RKO (cell line): ENCODE results near the gene OGFOD2.
"Not testable (repeated sequence)": the region's sequence is repeated elsewhere in the genome, so short reads cannot be mapped to it uniquely, and the experiment has no call there.

Experiments
- DNase-seq: peaks from one replicate; pipeline ENCODE4 v3.0.0-alpha.2; 2016; ENCODE audit warnings: low spot score

Gene OGFOD2

DNA sequence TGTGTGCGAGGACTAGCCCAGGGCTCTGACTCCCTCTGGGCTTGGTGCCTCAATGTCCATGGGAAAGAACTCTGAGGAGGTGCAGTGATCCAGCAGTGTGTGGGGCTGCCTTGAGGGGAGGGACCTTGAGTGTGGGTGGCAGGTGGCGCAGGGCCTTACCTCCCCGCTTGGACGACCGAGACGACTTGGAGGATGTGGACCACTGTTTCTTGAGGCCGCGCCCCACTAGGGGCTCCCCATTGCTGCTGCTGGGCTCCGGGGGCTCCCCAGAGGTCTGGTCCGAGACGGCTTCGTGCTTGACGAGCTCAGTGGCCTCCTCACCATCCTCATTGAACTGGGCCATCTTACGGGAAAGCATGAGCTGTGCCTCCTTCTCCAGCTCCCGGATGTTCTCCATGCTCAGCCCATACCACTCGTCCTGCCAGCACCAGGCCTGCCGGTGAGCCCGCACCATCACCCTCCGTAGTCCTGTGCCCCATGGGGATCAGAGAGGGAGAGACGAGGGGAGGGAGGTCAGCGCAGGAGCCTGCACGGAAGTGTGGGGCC is 30.1 kb downstream of the OGFOD2 start:
- DNase-seq, result no peak

DNA sequence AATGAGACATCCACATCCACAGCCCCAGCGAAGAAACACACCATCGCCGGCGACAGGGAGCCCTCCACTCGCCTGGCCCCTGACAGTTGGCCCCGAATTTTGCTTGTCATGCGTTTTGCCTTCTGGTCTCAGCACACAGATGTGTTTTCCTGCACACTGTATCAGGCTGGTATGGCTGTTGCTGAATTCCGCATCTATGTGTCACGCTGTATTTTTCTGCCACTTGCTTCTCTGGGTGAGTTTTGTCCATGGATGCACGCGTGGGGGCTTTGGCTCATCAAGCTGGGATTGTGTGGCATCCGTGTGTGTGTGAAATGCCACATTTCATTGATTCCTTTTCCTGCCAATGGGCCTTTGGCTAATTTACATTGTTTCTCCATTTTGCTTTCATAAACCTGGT is 31.9 kb downstream of the OGFOD2 start:
- no peak for DNase-seq

DNA sequence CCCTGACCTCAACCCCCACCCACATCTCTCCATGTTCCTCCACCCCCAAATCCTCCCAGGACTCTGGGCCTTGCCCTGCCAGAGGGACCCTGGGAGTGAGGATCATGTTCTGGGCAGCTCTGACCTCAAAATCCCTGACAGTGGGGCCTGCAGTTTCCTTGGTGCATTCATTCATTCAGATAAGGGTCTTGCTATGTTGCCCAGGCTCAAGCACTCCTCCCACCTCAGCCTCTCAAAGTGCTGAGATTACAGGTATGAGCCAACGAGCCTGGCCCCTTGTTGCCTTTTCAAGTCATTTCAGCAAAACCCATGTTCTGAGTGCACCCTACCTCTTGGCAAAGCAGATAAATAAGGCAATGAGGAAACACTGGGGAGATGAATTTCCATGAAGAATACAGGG is 35.1 kb downstream of the OGFOD2 start:
- DNase-seq, result no peak

DNA sequence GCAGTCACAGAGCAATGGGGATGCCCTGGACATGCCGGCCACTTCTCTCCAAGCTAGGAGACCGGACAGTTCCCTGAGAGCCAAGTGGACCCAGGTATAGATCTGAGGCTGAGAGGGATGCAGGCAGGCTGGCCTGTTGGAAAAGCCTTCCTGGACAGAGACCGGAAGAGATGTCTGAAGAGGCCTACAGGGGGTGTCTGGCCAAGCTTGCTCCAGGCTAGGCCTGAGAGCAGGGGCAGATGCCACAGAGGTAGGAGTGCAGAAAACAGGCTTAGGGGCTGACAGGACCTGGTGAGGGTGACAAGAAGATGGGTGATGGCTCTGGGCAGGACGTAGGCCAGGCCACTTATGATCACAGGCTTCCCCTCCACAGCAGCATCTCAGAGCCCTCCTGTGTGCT is 35.6 kb downstream of the OGFOD2 start:
- no peak for DNase-seq

DNA sequence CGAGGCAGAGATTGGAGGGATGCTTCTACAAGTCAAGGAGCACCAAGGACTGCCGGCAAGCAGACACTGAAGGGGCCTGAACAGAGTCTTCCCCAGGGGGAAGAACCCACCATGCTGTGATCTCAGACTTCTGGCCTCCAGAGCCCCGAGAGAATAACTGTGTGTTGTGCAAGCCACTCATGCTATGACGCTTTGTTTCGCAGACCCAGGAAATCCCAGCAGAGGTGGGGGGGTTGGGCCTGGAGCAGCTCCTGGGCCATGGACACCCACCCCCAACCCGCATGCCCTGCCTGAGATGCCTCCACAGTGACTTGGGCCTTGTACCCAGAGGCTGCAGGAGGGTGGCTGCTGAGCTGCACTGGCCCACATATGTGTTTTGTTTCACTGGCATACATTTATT is 36.7 kb downstream of the OGFOD2 start:
- no peak for DNase-seq

DNA sequence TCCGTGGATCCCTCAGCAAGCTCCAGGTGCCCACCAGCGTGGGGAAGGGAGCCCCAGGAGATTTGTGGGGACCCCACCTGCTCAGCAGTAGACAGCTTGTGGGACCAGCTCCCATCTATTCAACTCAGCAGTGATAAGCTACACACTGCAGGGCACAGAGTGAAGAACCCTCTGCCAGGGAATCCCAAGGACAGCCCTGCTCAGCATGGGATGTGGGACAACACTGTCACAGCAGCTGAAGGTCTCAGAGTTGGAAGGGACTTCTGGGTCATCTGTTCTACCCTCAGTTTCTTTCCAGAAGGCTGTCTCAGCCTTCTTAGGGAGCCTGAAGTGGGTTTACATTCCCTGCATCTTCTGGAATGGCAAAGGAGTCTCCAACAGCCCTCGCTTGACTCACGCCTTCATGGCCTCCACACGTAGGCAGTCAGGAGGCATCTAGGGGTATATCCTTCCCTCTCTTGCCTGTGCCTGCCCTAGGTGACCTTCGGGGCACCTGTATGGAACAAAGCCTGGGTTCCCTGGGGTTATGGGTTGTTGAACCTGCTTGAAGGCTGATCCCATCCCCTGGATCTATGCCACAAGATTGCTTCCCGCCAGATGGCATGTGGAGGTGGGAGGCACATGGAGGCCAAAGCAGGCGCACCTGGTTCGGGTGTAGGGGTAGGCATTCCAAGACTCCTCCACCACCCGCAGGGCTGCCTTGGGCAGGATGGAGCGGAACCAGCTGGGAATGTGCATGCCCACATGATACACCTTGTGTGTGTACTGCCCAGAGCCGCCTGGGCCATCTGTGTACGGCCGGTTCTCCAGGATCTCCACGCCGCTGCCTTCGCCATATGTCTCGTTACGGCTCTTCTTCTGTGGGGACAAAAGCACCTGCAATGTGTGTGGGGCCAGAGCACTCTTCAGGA is 38.4 kb downstream of the OGFOD2 start:
- no peak for DNase-seq

DNA sequence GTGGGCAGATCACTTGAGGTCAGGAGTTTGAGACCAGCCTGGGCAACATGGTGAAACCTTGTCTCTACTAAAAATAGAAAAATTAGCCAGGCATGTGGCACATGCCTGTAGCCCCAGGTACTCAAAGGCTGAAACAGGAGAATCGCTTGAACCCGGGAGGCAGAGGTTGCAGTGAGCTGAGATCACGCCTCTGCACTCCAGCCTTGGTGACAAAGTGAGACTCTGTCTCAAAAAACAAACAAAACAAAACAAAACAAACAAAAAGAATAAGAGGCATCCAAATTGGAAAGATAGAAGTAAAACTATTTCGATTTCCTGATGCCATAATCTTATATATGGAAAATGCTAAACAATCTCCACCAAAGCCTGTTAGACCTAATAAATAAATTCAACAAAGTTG is 39.4 kb downstream of the OGFOD2 start:
- not testable (repeated sequence) for DNase-seq

DNA sequence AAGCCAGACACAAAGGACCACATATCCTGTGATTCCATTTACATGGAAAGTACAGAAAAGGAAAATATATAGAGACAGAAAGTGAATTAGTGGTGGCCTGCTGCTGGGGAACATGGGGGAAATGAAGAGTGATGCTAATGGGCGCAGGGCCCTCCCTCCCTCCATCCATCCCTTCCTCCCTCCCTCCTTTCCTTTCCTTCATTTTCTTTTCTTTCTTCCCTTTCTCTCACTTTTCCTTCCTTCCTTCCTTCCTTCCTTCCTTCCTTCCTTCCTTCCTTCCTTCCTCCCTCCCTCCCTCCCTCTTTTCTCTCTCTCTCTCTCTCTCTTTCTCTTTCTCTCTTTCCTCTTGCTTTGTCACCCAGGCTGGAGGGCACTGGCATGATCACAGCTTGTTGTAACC is 42.7 kb downstream of the OGFOD2 start:
- DNase-seq, result no peak

DNA sequence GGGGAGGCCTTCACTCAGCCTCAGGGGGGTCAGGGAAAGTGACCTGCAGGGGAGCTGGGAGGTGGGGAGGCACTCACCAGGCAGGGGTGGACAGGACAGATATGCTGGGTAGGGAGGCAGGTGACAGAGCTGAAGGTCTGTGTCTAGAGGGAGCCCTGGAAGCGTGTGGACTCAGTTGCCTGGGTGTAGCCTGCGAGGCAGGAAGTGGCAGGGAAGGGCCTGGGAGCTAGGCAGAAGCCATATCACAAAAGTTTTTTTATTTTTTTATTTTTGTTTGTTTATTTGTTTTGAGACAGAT is 44.7 kb downstream of the OGFOD2 start:
- DNase-seq, result no peak

DNA sequence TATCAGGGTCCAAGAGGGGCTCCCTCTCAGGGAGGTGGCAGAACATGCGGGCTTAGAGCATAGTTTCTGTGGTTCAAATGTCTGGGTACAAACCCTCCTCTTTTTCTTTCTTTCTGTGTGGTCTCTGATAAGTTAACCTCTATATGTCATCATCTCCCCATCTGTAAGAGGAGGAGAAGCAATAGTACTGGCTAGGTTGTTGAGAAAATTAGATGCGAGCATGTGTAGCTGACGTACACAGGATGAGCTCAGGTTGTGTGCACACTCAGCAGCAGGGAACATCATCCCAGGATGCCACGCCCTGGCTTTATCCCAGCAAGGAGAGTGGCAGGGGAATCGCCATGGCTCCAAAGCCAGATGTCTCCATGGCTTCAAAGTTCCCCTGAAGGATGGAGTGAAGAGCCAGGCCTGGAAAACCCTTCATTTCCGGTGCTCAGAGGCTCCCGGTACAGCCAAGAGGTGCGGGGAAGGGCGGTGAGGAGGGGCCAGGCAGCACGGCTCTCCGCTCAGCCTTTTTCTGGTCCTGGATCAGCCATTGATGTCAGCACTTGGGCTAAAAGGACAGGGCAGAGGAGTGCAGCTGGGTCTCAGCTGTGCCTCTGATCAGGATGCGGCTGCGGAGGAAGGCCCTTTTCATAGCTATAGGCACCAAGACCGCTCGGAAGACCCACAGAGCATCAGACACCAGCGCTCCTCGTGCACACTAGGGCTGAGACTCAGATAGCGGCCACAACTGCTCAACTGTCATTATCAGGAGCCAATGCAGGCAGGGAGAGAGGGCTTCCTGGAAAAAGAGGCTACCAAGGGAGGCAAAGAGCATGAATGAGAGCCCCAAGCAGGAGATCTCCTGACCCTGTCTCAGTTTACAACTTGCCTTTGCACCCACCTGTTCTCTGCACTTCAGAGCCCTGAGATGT is 46.9 kb downstream of the OGFOD2 start:
- DNase-seq, result no peak

DNA sequence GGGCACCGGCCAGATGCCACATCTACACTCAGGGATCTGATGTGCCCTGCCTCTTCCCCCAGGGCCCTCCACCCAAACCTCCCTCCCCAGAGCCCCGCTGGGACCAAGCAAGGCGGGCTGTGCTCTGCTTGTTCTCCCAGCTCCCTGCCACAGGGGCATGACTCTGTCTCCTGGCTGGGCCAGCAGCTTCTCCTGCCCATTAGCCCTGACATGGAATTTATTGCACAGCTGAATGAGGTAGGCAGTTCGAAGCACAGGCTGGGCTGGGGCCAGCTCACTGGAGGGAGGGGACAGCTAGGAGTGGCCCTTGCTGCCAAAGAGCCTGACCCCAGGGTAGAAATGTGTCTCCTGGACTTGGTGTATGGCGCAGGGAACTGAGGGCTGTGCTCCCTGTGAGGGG is 47.8 kb downstream of the OGFOD2 start:
- no peak for DNase-seq

DNA sequence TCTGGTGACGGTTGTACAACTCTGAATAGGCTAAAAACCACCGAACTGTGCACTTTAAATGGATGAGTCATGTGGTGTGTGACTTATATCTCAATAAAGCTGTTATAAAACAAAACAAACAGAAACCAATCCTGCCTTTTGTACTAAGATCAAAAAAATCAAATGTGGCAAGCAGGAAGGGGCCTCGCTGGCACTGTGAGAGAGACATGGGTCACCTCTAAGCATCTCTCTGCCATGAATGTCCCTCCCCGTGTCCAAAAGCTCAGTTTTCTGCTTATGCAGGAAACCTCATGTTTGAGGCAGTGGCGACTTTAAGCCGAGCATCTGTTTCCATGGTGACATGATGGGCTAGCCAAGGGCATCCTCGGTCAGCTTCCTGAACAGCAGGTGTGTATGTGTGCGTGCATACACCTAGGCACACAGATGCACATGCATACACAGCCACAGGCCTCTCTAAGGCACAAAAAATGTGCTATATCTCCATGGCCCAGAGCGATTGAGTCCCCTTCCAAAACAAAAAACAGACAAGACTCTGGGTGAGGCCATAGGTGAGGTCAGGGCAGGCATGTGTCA is 49.9 kb downstream of the OGFOD2 start:
- DNase-seq, result no peak

DNA sequence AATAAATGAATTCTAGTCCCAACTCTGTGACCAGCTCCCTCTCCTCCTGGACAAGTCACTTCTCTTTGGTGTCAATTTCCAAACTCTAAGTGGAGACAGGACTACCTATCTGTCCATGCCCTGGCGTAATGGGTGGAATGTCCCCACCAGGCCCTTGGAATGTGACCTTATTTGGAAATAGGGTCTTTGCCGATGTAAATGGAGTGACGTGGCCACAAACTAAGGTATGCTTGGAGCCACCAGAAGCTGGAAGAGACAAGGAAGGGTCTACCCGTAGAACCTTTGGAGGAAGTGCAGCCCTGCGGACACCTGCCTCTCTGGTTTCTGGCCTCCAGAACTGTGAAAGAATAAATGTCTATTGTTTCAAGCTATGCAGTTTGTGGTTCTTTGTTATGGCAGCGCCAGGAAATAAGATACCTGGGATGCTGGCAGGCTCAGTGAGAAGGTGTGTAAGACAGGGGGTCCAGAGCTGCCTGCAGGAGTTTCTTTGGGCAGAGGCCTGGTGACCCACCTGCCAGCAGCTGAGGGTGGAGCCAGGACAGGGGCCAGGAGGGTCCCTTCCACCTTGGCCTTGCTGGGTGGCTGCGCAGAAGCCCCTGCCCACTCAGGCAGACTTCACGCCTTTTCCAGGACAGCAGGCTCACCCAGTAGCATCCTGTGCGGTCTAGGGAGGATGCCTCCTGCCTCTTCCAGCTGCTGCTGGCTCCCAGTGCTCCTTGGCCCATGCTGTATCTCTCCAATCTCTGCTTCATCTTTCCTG is 51.2 kb downstream of the OGFOD2 start:
- DNase-seq, result no peak

DNA sequence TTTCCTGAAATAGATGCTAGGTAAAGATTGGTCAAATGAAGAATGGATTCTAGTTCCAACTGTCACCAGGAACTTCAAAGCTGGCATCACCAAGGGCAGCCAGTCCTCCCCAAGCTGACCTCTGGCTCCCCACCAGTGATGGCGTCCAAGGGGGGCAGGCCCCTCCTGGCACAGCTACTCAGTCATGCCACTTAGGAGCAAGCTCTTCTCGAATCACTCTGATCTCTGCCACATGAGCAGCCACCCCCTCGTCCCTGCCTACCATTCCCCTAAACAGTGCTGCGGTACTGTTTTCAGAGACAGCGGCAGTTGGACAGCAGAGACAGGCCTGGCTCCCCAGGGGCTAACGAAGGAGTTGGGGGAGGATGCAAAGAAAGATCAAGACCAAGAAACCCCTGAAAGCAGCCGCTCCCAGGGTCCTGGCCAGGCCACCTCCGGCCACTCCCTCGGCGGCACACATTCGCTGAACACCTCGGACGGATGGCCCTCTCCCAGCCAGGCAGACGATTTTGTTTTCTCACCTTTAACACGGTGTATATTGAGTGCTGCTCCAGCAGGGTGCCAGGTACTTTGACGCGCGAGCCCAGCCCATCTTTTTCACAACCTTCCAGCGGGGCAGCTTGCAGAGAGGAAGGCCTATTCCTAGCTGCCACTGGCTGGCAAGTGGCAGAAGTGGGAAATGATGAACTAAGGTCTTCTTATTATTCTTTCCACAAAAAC is 52.8 kb downstream of the OGFOD2 start:
- no peak for DNase-seq

DNA sequence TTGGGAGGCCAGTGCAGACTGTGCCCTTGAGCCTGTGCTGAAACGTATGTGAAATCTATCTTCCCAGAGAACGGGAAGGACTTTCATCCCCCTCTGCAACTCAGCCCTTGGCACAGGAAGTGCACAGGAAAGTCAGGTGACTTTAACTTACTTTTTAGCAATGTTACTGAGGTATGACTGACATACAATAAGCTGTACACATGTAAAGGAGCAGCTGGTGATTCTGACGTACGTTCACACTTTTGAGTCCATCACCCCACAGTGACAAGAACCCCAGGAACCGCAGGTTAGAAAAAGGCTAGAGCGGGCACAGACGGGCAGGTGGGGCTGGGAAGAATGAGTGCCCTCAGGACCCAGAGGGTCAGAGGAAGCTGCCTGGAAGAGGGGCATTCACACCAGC is 53.4 kb downstream of the OGFOD2 start:
- DNase-seq, result no peak

DNA sequence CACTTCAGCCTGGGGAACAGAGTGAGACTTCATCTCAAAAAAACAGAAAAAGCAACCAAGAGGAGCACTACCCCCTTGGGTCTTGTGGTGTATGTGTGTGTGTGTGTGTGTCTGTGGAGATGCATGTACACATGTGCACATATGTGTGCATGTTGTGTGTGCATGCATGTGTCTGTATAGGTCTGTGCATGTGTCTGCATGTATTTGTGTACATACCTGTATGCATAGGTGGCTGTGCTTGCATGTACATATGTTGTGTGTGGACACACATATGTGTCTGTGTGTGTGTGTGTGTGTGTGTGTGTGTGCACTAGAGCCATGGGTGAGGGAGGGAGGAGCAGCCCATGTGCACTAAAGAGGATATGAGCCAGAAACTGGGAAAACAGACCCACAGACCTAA is 54.5 kb downstream of the OGFOD2 start:
- DNase-seq, result no peak
